T-helper 17 cell (primary cell): Measurements from ENCODE around the gene CCP110. TPM values are rescaled to one million over a fixed set of nuclear protein-coding genes. Genes with fewer than 3 reads are reported as not detected.
"Not testable (repeated sequence)": the region's sequence is repeated elsewhere in the genome, so short reads cannot be mapped to it uniquely, and the experiment has no call there.

ENCODE experiments used
- ATAC-seq: fragments of 150-1000 bp; cut with Tn5 transposase; 2 replicates; pipeline ENCODE4 v1.10.0; 2021; ENCODE audit warnings: mild to moderate bottlenecking, moderate library complexity
- DNase-seq, 3 donors: peaks; one replicate each; pipeline versions ENCODE4 v3.0.0 to v3.0.0-alpha.2; 2020 to 2021
- H3K9me3 ChIP-seq: one replicate; pipeline ENCODE4 v1.7.0; 2013; ENCODE audit warnings: low read length, mild to moderate bottlenecking; ENCODE audit not compliant: control insufficient read depth, poor library complexity, severe bottlenecking
- H3K27ac Mint-ChIP-seq: one replicate; pipeline ENCODE4 v1.8.0; 2022; ENCODE audit warnings: mild to moderate bottlenecking, moderate library complexity, mixed read lengths
- H3K27me3 Mint-ChIP-seq: one replicate; pipeline ENCODE4 v1.8.0; 2022; ENCODE audit warnings: mixed read lengths
- H3K36me3 Mint-ChIP-seq: one replicate; pipeline ENCODE4 v1.8.0; 2022; ENCODE audit warnings: low read depth, mixed read lengths
- H3K4me1 Mint-ChIP-seq: one replicate; pipeline ENCODE4 v1.8.0; 2022; ENCODE audit warnings: mild to moderate bottlenecking, mixed read lengths
- H3K4me3 Mint-ChIP-seq: one replicate; pipeline ENCODE4 v1.8.0; 2022; ENCODE audit warnings: mild to moderate bottlenecking, moderate library complexity, mixed read lengths
- total RNA-seq, 4 donors: library from RNA in 2 of 4; stranded (reverse) in 2 of 4; gene quantifications; one replicate each; pipeline ENCODE4 v1.2.3 and lab custom pipeline; 2022 to 2026

Gene CCP110
- total RNA-seq, 2 donors from 2014 or later, result 13.9 to 15.4 TPM

- not testable (repeated sequence) for H3K4me1 Mint-ChIP-seq, H3K27ac Mint-ChIP-seq, H3K36me3 Mint-ChIP-seq, H3K9me3 ChIP-seq, H3K27me3 Mint-ChIP-seq, ATAC-seq, DNase-seq, H3K4me3 Mint-ChIP-seq
These were observed 19.7 kb downstream of the CCP110 start for GRCh38 chr16:19543278-19543996.

GRCh38 chr16:19548144-19548543, 24.4 kb downstream of the CCP110 start:
- H3K27me3 Mint-ChIP-seq, result no peaks in the 10 kb centered on the region
- DNase-seq (no peak), ATAC-seq (no peak)
- no peak overlapping the region for H3K27ac Mint-ChIP-seq
- H3K9me3 ChIP-seq, result no peaks in the 10 kb centered on the region
- peaks cover 3% of the 10 kb centered on the region for H3K36me3 Mint-ChIP-seq
- no peak overlapping the region for H3K4me3 Mint-ChIP-seq
- no peaks in the 10 kb centered on the region for H3K4me1 Mint-ChIP-seq

DNA sequence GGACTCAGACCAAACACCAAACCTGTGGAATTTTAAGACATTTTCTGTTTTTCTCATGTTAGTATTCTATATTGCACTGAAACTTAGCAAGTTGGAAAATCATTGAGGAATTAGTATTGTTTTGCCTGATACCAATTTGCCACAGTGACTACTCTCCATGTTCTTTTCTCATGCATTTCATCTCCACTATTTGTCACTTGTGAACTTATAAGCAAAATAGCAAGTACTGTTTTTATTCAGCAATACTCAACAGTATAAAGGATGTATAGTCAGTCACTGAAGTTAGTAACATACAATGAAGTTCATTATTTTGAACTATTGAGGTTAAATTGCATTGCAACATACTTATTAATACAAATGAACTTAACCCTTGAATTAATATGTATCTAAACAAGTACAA, 25.9 kb downstream of the CCP110 start:
- H3K4me1 Mint-ChIP-seq, result peaks cover under 1% of the 10 kb centered on the region
- no peaks in the 10 kb centered on the region for H3K36me3 Mint-ChIP-seq
- no peak overlapping the region for H3K4me3 Mint-ChIP-seq
- no peak overlapping the region for H3K27ac Mint-ChIP-seq
- ATAC-seq (no peak), DNase-seq (no peak)
- no peaks in the 10 kb centered on the region for H3K9me3 ChIP-seq
- H3K27me3 Mint-ChIP-seq, result no peaks in the 10 kb centered on the region

GRCh38 chr16:19555186-19555937, 31.6 kb downstream of the CCP110 start, which contains the start of gene VPS35L:
TSS of gene VPS35L (plus strand) at chr16:19555703. CDS start at chr16:19555730, 27 bp downstream.
- peak; percentile 92 to 95 (median 94) for DNase-seq
- Mint-ChIP-seq H3K36me3 (no peaks in the 10 kb centered on the region), H3K4me3 (peak within 1 kb of the TSS; percentile 97), H3K27me3 (no peaks in the 10 kb centered on the region), H3K27ac (peak within 1 kb of the TSS; percentile 86), H3K4me1 (peaks cover 11% of the 10 kb centered on the region)
- peak; percentile 96 for ATAC-seq
- no peaks in the 10 kb centered on the region for H3K9me3 ChIP-seq

GRCh38 chr16:19555938-19556771, 32.4 kb downstream of the CCP110 start:
- Mint-ChIP-seq H3K27ac (peak overlapping the region; percentile 86), H3K36me3 (no peaks in the 10 kb centered on the region), H3K4me1 (peaks cover 11% of the 10 kb centered on the region), H3K4me3 (peak overlapping the region; percentile 97), H3K27me3 (no peaks in the 10 kb centered on the region)
- ATAC-seq, result no peak
- DNase-seq, result no peak
- no peaks in the 10 kb centered on the region for H3K9me3 ChIP-seq

GRCh38 chr16:19559242-19559910, 35.6 kb downstream of the CCP110 start:
- DNase-seq, result no peak

GRCh38 chr16:19560078-19560477, 36.3 kb downstream of the CCP110 start:
- DNase-seq (no peak), ATAC-seq (no peak)
- no peaks in the 10 kb centered on the region for H3K9me3 ChIP-seq
- Mint-ChIP-seq H3K36me3 (no peaks in the 10 kb centered on the region), H3K4me3 (no peak overlapping the region), H3K4me1 (peaks cover 11% of the 10 kb centered on the region), H3K27ac (no peak overlapping the region), H3K27me3 (no peaks in the 10 kb centered on the region)

More at GRCh38 chr16:19559242-19559910, 35.6 kb downstream of the CCP110 start:
- Mint-ChIP-seq H3K27ac (no peak overlapping the region), H3K27me3 (no peaks in the 10 kb centered on the region), H3K4me3 (no peak overlapping the region), H3K4me1 (peaks cover 14% of the 10 kb centered on the region), H3K36me3 (no peaks in the 10 kb centered on the region)
- no peak for ATAC-seq
- H3K9me3 ChIP-seq, result no peaks in the 10 kb centered on the region

DNA sequence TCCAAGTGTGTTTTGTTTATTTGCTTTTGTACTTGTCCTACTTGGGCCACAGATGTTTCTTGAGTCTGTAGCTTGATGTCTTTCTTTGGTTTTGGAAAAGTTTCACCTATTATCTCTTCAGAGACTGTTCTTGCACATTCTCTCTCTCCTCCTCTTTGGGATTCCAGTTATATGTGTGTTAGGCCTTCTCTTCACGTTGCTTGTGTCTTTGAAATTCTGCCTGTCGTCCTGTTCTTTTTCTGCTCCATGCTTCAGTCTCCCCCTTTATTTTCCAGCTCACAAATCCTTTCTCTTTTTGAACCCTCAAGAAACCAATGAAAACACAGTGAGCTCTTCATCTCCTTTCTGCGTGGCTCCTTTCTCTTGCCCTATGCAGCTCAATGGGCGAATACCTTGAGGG, 39.6 kb downstream of the CCP110 start:
- no peak for ATAC-seq
- H3K36me3 Mint-ChIP-seq, result no peaks in the 10 kb centered on the region
- H3K9me3 ChIP-seq, result no peaks in the 10 kb centered on the region
- no peak for DNase-seq
- H3K4me1 Mint-ChIP-seq, result peaks cover 3% of the 10 kb centered on the region
- H3K27ac Mint-ChIP-seq, result no peak overlapping the region
- H3K27me3 Mint-ChIP-seq, result no peaks in the 10 kb centered on the region
- H3K4me3 Mint-ChIP-seq, result no peak overlapping the region

- H3K36me3 Mint-ChIP-seq, result no peaks in the 10 kb centered on the region
- peaks cover 2% of the 10 kb centered on the region for H3K4me1 Mint-ChIP-seq
- H3K4me3 Mint-ChIP-seq, result no peak overlapping the region
- no peaks in the 10 kb centered on the region for H3K9me3 ChIP-seq
- DNase-seq (no peak), ATAC-seq (no peak)
- no peaks in the 10 kb centered on the region for H3K27me3 Mint-ChIP-seq
- no peak overlapping the region for H3K27ac Mint-ChIP-seq
These were observed 42.6 kb downstream of the CCP110 start for GRCh38 chr16:19566362-19566761.

DNA sequence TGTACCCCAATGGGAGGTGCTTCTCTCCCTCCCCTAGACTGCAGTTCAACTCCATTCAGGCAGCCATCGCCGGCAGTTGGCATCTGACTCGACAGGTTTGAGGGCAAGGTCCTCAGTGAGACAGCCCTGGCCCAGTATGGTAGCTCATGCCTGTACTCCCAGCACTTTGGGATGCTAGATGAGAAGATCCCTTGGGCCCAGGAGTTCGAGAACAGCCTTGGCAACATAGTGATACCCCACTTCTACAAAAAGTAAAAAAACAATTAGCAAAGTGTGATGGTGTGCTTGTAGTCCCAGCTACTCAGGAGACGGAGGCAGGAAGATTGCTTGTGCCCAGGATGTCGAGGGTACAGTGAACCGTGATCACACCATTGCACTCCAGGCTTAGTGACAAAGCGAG, 43.8 kb downstream of the CCP110 start:
- Mint-ChIP-seq H3K36me3 (no peaks in the 10 kb centered on the region), H3K4me3 (no peak overlapping the region), H3K4me1 (no peaks in the 10 kb centered on the region), H3K27me3 (no peaks in the 10 kb centered on the region), H3K27ac (no peak overlapping the region)
- no peak for DNase-seq
- no peak for ATAC-seq
- H3K9me3 ChIP-seq, result no peaks in the 10 kb centered on the region

- Mint-ChIP-seq H3K4me1 (no peaks in the 10 kb centered on the region), H3K27ac (no peak overlapping the region), H3K27me3 (no peaks in the 10 kb centered on the region), H3K36me3 (peaks cover 3% of the 10 kb centered on the region), H3K4me3 (no peak overlapping the region)
- H3K9me3 ChIP-seq, result no peaks in the 10 kb centered on the region
- ATAC-seq (no peak), DNase-seq (no peak)
These were observed 50.3 kb downstream of the CCP110 start for GRCh38 chr16:19573997-19574396.

DNA sequence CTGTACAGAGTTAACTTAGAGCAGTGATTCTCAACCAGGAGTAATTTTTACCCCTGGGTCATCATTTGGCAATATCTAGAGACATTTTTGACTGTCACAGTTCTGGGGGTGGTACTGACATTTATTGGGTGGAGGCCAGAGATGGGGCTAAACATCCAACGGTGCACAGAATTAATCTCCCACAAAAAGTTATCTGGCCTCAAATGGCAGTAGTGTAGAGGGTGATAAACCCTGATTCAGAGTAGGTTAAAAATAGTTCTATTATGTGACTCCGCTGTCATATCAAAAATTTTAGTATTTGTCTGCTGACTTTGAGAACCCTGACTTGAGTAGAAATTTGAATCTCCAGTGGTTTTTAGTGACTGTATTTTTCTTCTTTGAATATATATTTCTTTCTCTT, 50.9 kb downstream of the CCP110 start:
- DNase-seq (no peak), ATAC-seq (no peak)
- Mint-ChIP-seq H3K27ac (no peak overlapping the region), H3K4me1 (no peaks in the 10 kb centered on the region), H3K36me3 (peaks cover 3% of the 10 kb centered on the region), H3K27me3 (no peaks in the 10 kb centered on the region), H3K4me3 (no peak overlapping the region)
- H3K9me3 ChIP-seq, result no peaks in the 10 kb centered on the region
